K562 (cell line): ENCODE data around the gene WT1. TPM values are rescaled to one million over a fixed set of nuclear protein-coding genes. Genes with fewer than 3 reads are reported as not detected.

ENCODE experiments used
- ATAC-seq: fragments of 200-7000 bp; cut with Tn5 transposase; 3 replicates; pipeline ENCODE4 v1.9.1; 2020; ENCODE audit warnings: moderate library complexity
- BruUV-seq: library from RNA; stranded (reverse); fragments of 400-500 nt; replicated peaks from 2 replicates; lab custom pipeline; 2021; lab: Mats Ljungman, UMichigan
- CTCF ChIA-PET: fragments of 300-600 bp; formaldehyde crosslinking; extraction: SDS; loops from one replicate; lab custom pipeline; 2021; ENCODE audit warnings: low intra/inter-chr PET ratio; lab: Yijun Ruan, JAX
- POLR2A ChIA-PET: fragments of 300-600, 350-650 bp; sonication (Branson Sonifier 250); formaldehyde crosslinking; extraction: SDS; loops from one replicate; lab custom pipeline; 2021; ENCODE audit warnings: antibody characterized with exemption, inconsistent platforms; lab: Yijun Ruan, JAX
- DNase-seq, 4 experiments: peaks; one replicate each; pipeline versions ENCODE4 v3.0.0 to v3.0.0-alpha.2; 2011 to 2018; ENCODE audit warnings: low spot score in 3 of 4, mixed read lengths in 3 of 4; ENCODE audit errors: extremely low read depth in 1 of 4
- FAIRE-seq: peaks from 2 replicates; lab custom pipeline; 2011; peaks lifted over from hg19 to GRCh38; lab: Jason Lieb, UNC
- H2AFZ ChIP-seq: 2 replicates; pipeline ENCODE4 v1.6.0; 2011; ENCODE audit warnings: low read depth, low read length, control low read depth, inconsistent platforms
- H3K27ac ChIP-seq: fragments of 200-600 bp; 3 replicates; pipeline ENCODE4 v1.8.0; 2011; ENCODE audit warnings: low read depth, mild to moderate bottlenecking, control low read depth, inconsistent platforms, low read length, moderate library complexity, mixed read lengths; ENCODE audit errors: extremely low read depth
- H3K27me3 ChIP-seq, 2 experiments: fragments of 300-600 bp in 1 of 2; 2 replicates in 1 of 2; 3 replicates in 1 of 2; pipeline versions ENCODE4 v1.6.0 to v1.8.0; 2011; ENCODE audit warnings: inconsistent platforms in 2 of 2, low read length in 2 of 2, mild to moderate bottlenecking in 1 of 2, mixed read lengths in 1 of 2, moderate library complexity in 1 of 2; ENCODE audit not compliant: control insufficient read depth in 2 of 2, insufficient read depth in 2 of 2
- H3K36me3 ChIP-seq: fragments of 300-600 bp; 3 replicates; pipeline ENCODE4 v1.8.0; 2011; ENCODE audit warnings: mild to moderate bottlenecking, low read length, inconsistent platforms; ENCODE audit not compliant: control insufficient read depth, insufficient read depth
- H3K4me1 ChIP-seq, 2 experiments: fragments of 200-600 bp in 1 of 2; replicated peaks in 1 of 2; 2 replicates in 1 of 2; 3 replicates in 1 of 2; pipeline versions ENCODE4 v1.5.1 to v1.8.0; 2011; ENCODE audit warnings: inconsistent platforms in 2 of 2, low read length in 2 of 2, mild to moderate bottlenecking in 1 of 2, mixed read lengths in 1 of 2, moderate library complexity in 1 of 2; ENCODE audit not compliant: control insufficient read depth in 2 of 2, insufficient read depth in 2 of 2
- H3K4me2 ChIP-seq: 2 replicates; pipeline ENCODE4 v1.6.1; 2011; ENCODE audit warnings: low read length, control low read depth, inconsistent platforms, mixed read lengths; ENCODE audit not compliant: insufficient read depth
- H3K4me3 ChIP-seq: fragments of 200-600 bp; sonication (generic), shearing (Covaris generic); 2 replicates; pipeline ENCODE4 v1.5.1; 2016; ENCODE audit warnings: control low read depth, inconsistent platforms
- H3K79me2 ChIP-seq: fragments of 200-600 bp; 3 replicates; pipeline ENCODE4 v1.8.0; 2011; ENCODE audit warnings: low read length, inconsistent platforms; ENCODE audit not compliant: control insufficient read depth, insufficient read depth
- H3K9ac ChIP-seq, 2 experiments: 2 replicates each; pipeline versions ENCODE4 v1.6.0 to v1.6.1; 2011; ENCODE audit warnings: low read depth in 2 of 2, low read length in 2 of 2, control low read depth in 1 of 2, inconsistent platforms in 1 of 2, mild to moderate bottlenecking in 1 of 2, mixed read lengths in 1 of 2; ENCODE audit not compliant: insufficient read depth in 1 of 2
- H3K9me1 ChIP-seq: one replicate; pipeline ENCODE4 v1.6.0; 2011; ENCODE audit warnings: inconsistent platforms, mild to moderate bottlenecking, low read length, moderate library complexity; ENCODE audit not compliant: control insufficient read depth, insufficient read depth
- H3K9me3 ChIP-seq: replicated peaks from 2 replicates; pipeline ENCODE4 v1.5.1; 2011; ENCODE audit warnings: low read depth, low read length, inconsistent platforms; ENCODE audit not compliant: control insufficient read depth, insufficient read depth
- H4K20me1 ChIP-seq: replicated peaks from 2 replicates; pipeline ENCODE4 v1.6.1; 2011; ENCODE audit warnings: low read length, inconsistent platforms, mixed read lengths; ENCODE audit not compliant: control insufficient read depth, insufficient read depth
- CGGBP1 ChIP-seq: fragments of 250-450 bp; sonication (Bioruptor Pico); IDR thresholded peaks from 2 replicates; pipeline ENCODE4 v1.9.0; 2021; ENCODE audit warnings: mild to moderate bottlenecking
- DNMT1 ChIP-seq: fragments of 450-650 bp; IDR thresholded peaks from 2 replicates; pipeline ENCODE4 v1.6.1; 2016; ENCODE audit warnings: antibody characterized with exemption, mild to moderate bottlenecking
- GMEB1 ChIP-seq: fragments of 250-450 bp; sonication (Bioruptor Pico); IDR thresholded peaks from 2 replicates; pipeline ENCODE4 v1.4.0; 2020; ENCODE audit warnings: mild to moderate bottlenecking
- HDAC8 ChIP-seq: fragments of 450-650 bp; IDR thresholded peaks from 2 replicates; pipeline ENCODE4 v1.6.1; 2016; ENCODE audit warnings: mild to moderate bottlenecking, missing genetic modification characterization, moderate library complexity, missing compliant biosample characterization
- MCM7 ChIP-seq, 2 experiments: fragments of 450-650 bp; IDR thresholded peaks; 2 replicates each; pipeline ENCODE4 v1.6.1; 2016 to 2018
- NFYB ChIP-seq: IDR thresholded peaks from 2 replicates; pipeline ENCODE4 v1.6.1; 2011; ENCODE audit warnings: mild to moderate bottlenecking, moderate library complexity; ENCODE audit not compliant: insufficient read length; ENCODE audit errors: extremely low read depth
- SNIP1 ChIP-seq: fragments of 450-650 bp; IDR thresholded peaks from 2 replicates; pipeline ENCODE4 v1.7.1; 2017; ENCODE audit warnings: low read depth, mild to moderate bottlenecking
- TCF7L2 ChIP-seq: fragments of 150-350 bp; IDR thresholded peaks from 2 replicates; pipeline ENCODE4 v1.6.1; 2016; ENCODE audit warnings: low read depth, mild to moderate bottlenecking, low read length, moderate library complexity
- TOE1 ChIP-seq, 2 experiments: fragments of 450-650 bp in 1 of 2; sonication (generic) in 1 of 2; formaldehyde crosslinking in 1 of 2; IDR thresholded peaks; 2 replicates each; pipeline versions ENCODE4 v1.7.1 to v1.8.0; 2016 to 2022; ENCODE audit warnings: borderline replicate concordance in 2 of 2, mild to moderate bottlenecking in 2 of 2, antibody characterized with exemption in 1 of 2, inconsistent platforms in 1 of 2, low read depth in 1 of 2, missing genetic modification reagents in 1 of 2, moderate library complexity in 1 of 2
- ZBTB49 ChIP-seq: sonication (generic); formaldehyde crosslinking; IDR thresholded peaks from 2 replicates; pipeline ENCODE4 v1.8.0; 2022; ENCODE audit warnings: missing genetic modification reagents, mild to moderate bottlenecking, borderline replicate concordance
- ZBTB9 ChIP-seq: fragments of 450-650 bp; formaldehyde crosslinking; IDR thresholded peaks from 2 replicates; pipeline ENCODE4 v1.4.0; 2020; ENCODE audit warnings: mild to moderate bottlenecking, moderate library complexity
- ZNF518B ChIP-seq: fragments of 250-450 bp; sonication (Bioruptor Pico); IDR thresholded peaks from 2 replicates; pipeline ENCODE4 v1.5.0; 2021; ENCODE audit warnings: mild to moderate bottlenecking, moderate library complexity
- WGBS: fragments of 100-300 bp; shearing (Covaris generic); methylation state at CpG from one replicate; pipeline ENCODE4 v1.1.6; 2016; ENCODE audit warnings: low coverage, mixed read lengths; ENCODE audit not compliant: insufficient coverage; ENCODE audit errors: missing lambda C conversion rate; 5-methylcytosine and 5-hydroxymethylcytosine counted together
- in situ Hi-C: fragments of 300-500 bp; cut with MboI; formaldehyde crosslinking; loops from 4 replicates; pipeline ENCODE4 v1.15.0; 2018; ENCODE audit warnings: inconsistent platforms, mixed read lengths
- intact Hi-C: fragments of 100-400 bp; cut with micrococcal nuclease; formaldehyde crosslinking; loops from 2 replicates; pipeline ENCODE4 v1.14.2; 2022
- polyA plus RNA-seq, 8 experiments: library from polyadenylated mRNA; depleted of rRNA in 4 of 8; stranded (reverse) in 5 of 8; unstranded in 3 of 8; fragments of >200 nt; fragmentation: Nextera tagmentation in 2 of 8; fragmentation: Illumina TruSeq in 1 of 8; extraction: Ambion mirVana in 2 of 8; extraction: Trizol in 1 of 8; gene quantifications; 2 replicates each; pipeline versions ENCODE4 v1.2.1 to v1.2.3, GENCODE V29; 2011 to 2014; ENCODE audit warnings: inconsistent platforms in 1 of 8, missing spikeins in 1 of 8
- total RNA-seq, 7 experiments: library from RNA; depleted of rRNA in 6 of 7; stranded (reverse); fragments of >200 nt in 6 of 7; fragmentation: Illumina TruSeq in 2 of 7; extraction: Trizol in 2 of 7; gene quantifications; 2 replicates each; pipeline versions ENCODE4 v1.2.1 to v1.2.3, GENCODE V29; 2011 to 2021; ENCODE audit warnings: low replicate concordance in 1 of 7

Gene WT1
- total and polyA plus RNA-seq, 9 of the 15 experiments (the other 6 are each of a cell fraction or from before 2014, with no cell fraction given): 7.1 to 33.8 (median 19.4) TPM

GRCh38 chr11:32446227-32446626 is 10.9 kb upstream of the WT1 start:
- DNase-seq (no peak), FAIRE-seq (no peak), ATAC-seq (no peak)
- Histone ChIP-seq H3K9ac (no peak overlapping the region), H3K36me3 (no peaks in the 10 kb centered on the region), H3K4me3 (no peak overlapping the region), H3K27ac (no peak overlapping the region), H3K4me1 (peaks cover 11 to 23% of the 10 kb centered on the region in 2 experiments; a peak in 4 of 5 replicates), H3K4me2 (no peak overlapping the region), H3K27me3 (no peaks in the 10 kb centered on the region), H3K9me1 (no peaks in the 10 kb centered on the region), H2AFZ (no peak overlapping the region), H4K20me1 (no peaks in the 10 kb centered on the region), H3K79me2 (no peaks in the 10 kb centered on the region), H3K9me3 (no peaks in the 10 kb centered on the region)
- BruUV-seq: no TSS peak
- 73% methylated on average over 6 of the region's 6 CpGs for WGBS
- in situ Hi-C loops (no loop called here), intact Hi-C loops (no loop called here)
- CTCF ChIA-PET: interaction anchor here (0.6 kb wide), 1 partner anchor 11 kb away, joined by 3 read pairs; the partner anchor contains the start of gene WT1
- POLR2A ChIA-PET: no interaction called here
- TF ChIP-seq NFYB (no peak), HDAC8 (tag) (no peak), GMEB1 (no peak), MCM7 (IDR thresholded peaks at IDR 0.05) (no peak), DNMT1 (no peak), ZNF518B (CRISPR knock-in tag) (no peak), TOE1 (IDR thresholded peaks at IDR 0.05; ENCODE audit: borderline replicate concordance) (no peak), TOE1 (CRISPR knock-in tag; IDR thresholded peaks at IDR 0.05; ENCODE audit: borderline replicate concordance, low read depth) (no peak), ZBTB49 (CRISPR knock-in tag) (no peak), TCF7L2 (no peak), SNIP1 (no peak), ZBTB9 (CRISPR knock-in tag) (no peak), CGGBP1 (no peak)
